GM12875 (cell line): ENCODE data around the gene ITGA4.

ENCODE experiments used
- H3K4me3 ChIP-seq: one replicate; pipeline ENCODE4 v1.5.1; 2011; ENCODE audit warnings: low read depth, low read length, control low read depth
- TF ChIP-seq, protein P1 (sequence below): IDR thresholded peaks from 2 replicates; pipeline ENCODE4 v1.5.1; 2011; ENCODE audit warnings: low read depth, mild to moderate bottlenecking, control low read depth, inconsistent platforms, low read length, moderate library complexity, borderline replicate concordance; ENCODE audit not compliant: insufficient read depth

ITGA4 gene

DNA sequence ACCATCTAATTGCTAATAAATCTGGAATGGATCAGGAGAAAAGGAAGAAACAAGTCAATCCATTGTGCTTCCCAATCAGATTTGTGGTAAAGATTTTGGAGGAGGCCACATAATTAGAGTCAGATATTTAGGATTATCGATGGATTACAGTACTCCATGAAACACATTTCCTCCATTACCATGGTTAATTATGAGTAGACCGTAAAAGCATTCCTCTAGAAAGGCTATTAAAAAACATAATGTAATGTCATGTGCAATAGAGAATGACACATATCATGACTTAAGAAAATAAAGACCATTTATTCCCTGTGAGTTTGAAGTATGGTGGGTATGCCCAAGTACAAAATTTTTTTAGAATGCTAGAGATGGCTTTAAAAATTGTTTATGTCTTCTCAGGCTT, 96.1 kb downstream of the ITGA4 start:
- no peak overlapping the region for H3K4me3 ChIP-seq
- TF ChIP-seq, protein P1, sequence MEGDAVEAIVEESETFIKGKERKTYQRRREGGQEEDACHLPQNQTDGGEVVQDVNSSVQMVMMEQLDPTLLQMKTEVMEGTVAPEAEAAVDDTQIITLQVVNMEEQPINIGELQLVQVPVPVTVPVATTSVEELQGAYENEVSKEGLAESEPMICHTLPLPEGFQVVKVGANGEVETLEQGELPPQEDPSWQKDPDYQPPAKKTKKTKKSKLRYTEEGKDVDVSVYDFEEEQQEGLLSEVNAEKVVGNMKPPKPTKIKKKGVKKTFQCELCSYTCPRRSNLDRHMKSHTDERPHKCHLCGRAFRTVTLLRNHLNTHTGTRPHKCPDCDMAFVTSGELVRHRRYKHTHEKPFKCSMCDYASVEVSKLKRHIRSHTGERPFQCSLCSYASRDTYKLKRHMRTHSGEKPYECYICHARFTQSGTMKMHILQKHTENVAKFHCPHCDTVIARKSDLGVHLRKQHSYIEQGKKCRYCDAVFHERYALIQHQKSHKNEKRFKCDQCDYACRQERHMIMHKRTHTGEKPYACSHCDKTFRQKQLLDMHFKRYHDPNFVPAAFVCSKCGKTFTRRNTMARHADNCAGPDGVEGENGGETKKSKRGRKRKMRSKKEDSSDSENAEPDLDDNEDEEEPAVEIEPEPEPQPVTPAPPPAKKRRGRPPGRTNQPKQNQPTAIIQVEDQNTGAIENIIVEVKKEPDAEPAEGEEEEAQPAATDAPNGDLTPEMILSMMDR, result no peak

DNA sequence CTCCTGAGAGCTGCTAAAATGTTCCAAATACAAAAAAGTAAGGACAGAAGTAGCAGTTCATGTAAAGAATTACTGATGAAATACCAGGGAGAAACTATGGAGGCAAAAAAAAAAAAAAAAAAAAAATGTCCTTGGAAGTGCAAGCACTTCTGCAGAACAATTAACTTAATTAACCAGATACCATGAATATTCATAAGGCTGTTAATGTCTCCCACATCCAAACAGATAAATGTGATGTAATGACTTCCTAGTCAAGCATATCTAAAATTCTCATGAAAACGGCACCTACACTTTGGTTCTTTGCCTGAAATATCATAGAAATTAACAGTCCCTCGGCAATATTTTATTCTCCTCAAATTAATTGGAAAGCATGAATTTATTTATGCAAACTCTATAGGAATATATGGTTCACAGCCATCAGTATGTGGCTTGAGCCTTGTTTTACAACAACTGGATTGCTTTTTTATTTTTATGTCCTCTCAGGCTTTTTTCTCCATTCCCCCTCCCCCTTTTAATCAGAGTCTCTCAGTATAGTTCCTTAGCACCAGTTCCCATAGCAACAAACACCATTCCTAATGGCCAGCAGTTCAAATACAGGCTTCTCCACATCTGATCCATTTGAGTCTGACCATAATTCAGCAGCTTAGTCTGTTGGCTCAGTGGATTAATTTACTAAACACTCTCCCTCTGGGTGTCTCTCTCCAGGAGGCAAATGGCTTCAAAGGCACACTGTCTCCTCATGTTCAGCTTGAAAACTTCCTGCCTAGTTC, 97.1 kb downstream of the ITGA4 start:
- TF ChIP-seq, protein P1, result no peak
- H3K4me3 ChIP-seq, result no peak overlapping the region

DNA sequence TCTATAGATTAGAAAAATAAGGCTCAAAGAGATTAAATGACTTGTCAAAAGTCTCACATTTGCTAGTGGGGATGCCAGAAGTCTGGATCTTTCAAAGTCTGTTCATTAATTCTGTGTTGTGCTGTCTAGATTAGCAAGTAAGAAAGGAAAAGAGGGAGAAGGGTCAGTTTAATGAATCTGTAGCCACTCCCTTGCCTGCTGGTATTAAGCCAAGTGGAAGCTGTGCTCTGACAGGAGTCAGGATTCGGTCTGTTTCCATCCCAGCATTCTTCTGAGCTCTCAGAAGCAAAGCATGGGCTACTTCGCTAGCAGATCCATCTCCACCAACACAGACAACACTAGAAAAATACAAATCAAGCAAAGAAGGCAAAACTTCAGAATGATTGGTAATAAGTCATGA, 101.2 kb downstream of the ITGA4 start:
- TF ChIP-seq, protein P1, result no peak

DNA sequence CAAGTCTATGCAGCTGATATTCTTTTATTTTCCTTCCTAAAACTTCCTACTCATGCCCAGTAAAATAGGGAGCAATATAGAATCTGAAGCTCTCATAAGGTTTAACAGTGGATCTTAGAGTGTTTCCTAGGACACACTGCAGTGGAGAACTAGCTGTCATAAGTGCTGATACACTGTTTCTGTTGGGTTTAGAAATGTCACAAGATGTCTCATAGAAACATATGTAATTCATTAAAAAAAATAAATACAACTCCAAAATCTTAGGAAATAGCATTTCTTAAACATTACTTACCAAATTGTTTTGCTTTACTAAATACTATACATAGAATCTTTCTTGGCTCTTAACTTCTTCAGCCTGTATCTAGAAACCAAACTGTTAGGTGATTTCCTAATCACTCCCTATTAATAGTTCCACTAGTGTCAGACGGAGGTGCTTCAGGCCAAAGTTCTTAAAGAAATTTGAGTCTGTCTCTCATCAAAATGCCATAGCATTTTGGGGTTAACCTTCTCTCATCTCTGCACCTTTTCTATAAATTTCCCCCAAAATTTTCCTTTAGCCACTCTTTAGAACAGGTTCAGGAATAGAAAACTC, 106.0 kb downstream of the ITGA4 start:
- TF ChIP-seq, protein P1, result no peak

More for the DNA sequence above, 101.2 kb downstream of the ITGA4 start:
- H3K4me3 ChIP-seq, result no peak overlapping the region

DNA sequence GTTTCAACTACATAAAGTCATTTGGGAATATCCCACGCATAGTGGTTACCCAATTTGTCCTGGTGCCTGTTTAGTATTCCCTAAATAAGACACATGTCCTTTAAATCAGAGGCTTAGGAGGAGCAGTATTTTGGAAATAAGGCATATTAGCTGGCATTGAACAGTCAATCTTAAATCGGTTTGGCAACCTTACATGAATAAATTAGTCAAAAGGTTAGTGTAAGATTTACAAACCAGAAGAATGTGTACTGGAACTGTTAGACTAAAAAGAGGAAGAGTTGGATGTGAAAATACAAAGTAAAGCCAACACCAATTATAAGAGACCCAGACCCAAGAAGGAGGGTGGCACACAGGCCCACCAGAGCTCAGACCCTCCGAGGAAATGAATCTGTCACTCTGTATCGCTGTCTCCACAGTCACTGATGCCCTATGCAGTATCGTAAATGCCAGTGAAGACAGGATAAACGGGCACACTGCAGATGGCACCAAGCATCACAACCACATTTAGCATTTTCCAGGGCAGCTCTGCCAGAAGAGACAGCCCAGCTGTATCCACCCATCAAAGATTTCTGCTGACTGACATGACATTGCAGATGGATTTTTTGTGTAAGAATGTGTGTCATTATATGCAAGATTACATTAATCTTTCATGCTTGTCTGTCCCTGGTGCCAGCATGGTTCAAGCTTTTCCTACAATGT, 109.3 kb downstream of the ITGA4 start:
- H3K4me3 ChIP-seq, result no peak overlapping the region
- TF ChIP-seq, protein P1, result no peak

More for the DNA sequence above, 106.0 kb downstream of the ITGA4 start:
- H3K4me3 ChIP-seq, result no peak overlapping the region

DNA sequence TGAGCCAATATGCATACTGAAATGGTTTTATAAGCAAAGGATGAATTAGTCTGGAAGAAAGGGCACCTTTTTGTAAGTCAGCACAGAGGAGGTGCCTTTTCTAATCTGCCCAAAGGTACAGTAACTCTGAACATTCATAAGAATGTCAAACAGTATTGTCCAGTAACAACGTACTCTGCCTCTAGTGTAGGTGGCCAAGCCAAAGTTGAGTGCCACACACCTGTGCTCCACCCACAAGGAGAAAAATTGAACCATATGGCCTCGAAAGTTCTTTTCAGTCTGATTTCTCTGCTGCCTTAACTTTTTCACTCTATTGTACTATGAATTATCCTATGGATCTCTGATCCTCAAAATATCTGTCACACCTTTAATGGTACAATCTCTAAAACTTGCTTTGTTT, 112.9 kb downstream of the ITGA4 start:
- TF ChIP-seq, protein P1, result no peak
- H3K4me3 ChIP-seq, result no peak overlapping the region
